Measurements from ENCODE around the gene SYTL3.

Gene SYTL3

DNA sequence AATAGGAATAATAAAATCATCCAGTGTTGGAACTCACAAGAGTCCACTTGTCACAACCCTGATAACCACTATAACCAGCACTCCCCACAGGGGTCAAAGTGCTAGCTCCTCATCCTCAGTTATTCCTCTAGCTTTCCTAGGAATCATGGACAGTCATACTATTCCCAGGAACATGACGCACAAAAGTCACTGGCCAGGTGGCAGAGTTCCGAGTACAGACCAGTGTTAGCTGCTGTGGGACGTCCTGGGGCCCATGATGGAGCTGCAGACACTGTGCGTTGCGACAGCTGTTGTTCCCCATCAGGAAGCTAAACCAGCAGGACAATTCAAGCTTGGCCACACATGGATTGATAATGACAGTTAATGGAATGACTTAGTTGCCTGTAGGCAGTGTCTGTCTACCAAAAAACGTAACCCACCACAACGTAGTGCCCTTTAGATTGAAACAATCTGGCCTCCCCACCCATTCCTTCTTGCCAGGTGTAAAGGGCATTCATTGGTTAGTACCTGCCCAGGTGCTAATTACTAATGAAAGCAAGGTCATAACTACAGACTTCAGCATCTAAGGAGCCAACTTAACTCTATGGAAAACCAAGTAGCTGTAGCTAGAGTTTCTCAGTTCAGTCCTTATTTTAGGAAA lies 151.9 kb downstream of the SYTL3 start:
- DNase-seq = no peak

- no peak for DNase-seq
Measured at GRCh38 chr6:158803733-158804143, 153.9 kb downstream of the SYTL3 start.

DNA sequence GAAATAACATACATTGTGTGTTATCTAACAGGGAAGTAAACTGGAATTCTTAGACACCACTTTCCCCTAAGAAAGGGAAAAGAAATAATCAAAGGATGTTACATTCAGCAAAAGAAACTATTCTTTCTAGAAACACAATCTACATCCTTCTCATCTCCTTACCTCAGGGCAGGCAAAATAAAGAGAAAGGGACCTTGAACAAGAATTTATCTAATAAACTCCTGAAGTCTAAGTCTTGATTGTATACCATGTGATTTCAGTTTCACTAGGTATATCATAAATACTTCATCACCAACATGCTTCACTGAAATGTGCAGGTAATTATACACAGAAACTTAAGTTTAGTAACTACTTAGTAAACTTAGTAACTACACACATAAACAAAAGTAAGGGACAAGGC lies 154.4 kb downstream of the SYTL3 start:
- no peak for DNase-seq

- DNase-seq = no peak
Measured at GRCh38 chr6:158805698-158806377, 156.0 kb downstream of the SYTL3 start.

DNA sequence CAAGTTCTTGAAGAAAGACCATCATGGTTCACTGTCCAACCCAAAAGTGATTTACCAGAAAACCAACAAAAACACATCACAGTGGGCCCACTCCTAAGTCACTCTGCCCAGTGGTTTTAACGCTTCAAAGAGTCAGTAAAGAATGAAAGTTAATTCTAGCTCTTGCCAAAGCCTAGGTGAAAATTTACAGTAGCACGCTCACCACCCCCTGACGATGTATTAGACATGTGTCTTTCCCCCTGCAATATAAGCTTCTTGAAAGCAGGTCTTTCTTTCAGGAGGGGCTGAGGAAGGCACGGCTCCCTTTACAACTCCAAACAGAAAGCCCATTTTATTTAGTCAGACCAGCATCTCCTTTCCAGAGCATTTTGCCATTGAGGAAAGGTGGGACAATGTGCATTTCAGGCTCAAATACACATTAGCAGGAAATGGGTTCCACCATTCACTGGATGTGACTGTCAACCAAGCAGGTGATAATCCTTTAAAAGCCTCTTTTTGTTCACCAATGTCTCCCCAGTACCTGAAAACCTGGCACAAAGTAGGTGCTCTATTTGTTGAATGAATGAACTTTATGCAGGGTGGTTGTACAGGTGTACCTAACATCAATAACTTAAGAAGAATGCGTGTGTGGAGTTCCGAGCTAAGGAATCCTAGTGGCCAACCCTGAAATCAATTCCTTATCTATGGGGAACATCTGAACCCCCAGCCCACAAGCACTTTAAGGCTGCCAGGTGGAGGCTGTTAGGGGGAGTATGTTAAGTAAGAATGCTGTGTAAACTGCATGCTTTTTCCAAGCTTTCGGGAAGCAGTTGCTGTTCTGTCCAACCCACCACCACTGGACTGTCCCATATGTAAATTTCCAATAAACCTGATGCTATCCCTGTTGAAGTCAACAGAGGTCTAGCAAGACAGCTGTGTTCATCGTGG lies 157.9 kb downstream of the SYTL3 start:
- no peak for DNase-seq

DNA sequence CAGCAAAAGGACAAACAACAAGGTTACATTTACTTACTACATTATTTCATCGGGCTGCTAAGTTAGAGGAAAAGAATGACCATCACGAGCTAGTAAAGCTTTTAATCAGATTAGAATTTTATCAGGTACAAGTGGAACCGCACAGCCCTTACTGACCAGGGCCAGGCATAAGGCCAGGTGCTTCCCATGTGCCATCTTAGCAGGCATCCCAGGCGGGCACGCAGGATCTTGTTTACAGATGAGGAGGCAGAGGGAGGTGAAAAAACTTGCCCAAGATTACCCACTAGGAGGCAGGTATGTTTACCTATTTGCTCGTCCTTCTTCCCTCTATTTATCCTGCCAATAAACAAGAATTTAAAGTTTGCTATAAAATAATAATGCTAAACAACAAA lies 158.6 kb downstream of the SYTL3 start:
- DNase-seq = no peak

DNA sequence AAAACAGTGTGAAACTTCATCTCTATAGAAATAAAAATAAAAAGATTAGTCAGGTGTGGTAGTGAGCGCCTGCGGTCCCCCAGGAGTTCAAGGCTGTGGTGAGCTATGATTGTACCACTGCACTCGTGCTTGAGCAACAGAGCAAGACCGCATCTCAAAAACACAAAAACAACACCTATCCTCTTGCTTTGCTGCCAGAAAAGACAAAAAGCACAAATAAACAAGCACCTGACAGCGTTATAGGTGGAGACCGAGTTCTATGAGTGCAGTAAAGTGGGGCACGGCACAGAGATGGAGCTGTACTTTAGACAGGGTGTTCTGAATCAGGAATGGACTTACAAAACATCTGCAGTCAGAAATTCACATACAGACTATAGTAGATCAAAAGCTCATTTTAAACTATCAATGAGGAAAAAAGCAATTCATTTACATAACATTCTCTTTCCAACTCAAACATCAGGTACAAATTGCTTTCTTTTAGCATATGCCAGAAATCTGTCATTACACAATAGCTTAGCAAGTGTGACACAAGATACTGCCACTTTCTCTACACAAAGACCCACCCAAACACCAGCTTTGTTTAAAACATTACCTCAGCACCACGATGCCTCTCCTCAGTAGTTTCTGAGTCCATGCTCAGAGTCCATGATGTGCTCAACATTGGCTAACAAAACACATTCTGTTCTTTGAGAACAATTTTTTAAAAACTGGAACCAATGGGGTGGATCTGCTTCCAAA lies 159.3 kb downstream of the SYTL3 start:
- DNase-seq = no peak

DNA sequence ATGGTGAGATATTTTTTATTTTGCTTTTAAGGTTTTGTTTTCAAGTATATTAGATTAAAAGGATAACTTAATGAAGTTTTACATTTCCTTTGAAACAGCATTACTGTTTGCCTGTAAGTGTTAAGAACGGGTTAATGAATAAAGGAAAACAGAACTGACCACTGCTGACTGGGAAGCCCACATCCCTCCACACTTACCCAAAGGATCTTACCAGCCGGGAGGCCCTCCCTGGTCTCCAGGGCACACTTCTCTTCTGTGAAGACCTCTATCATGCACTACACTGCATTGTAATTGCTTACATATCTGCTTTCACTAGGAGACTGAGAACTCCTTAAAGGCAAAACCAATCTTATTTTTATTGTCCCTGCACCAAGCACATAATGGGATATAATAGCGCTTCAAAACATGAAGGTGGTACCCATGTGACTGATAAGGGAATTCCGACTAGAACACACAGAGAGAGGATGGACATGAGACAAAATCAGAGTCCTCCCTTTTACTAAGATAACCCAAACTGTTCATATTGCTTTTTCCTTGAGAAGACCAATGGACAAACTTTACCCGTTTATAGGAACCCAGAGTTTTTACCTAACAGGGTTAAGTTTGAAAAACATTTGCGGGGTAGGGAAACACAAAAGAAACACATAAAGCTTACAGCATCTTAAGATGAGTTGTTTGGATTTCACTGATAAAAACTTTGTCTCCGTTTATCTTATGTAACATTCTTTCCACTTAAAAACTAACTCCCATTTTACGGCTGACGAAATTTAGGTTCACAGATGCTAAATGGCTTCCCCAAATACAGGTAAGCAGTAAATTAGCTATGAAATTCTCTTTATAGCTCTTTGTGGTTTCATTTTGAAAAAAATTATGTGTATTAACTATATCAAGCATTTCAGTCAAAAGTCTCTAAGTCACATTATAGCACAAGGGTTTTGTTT lies 160.6 kb downstream of the SYTL3 start:
- peak; percentile 17 for DNase-seq

DNA sequence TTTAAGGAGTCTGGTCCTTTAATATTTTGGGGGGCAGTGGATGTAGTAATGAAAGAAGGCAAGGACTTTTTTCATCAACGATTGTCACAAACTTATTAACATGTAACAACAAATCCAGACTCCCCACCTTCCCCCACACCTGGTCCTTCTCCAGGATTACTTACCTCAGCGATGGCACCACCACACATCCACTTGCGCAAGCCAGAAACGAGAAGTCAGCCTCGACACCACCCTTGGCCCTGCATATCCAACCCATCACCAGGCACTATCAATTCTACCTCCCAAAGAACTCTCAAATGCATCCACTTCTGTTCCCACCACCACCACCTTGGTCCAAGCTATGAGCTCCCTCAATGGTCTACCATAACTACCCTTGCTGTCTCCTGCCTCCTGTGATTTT lies 162.8 kb downstream of the SYTL3 start:
- no peak for DNase-seq

DNA sequence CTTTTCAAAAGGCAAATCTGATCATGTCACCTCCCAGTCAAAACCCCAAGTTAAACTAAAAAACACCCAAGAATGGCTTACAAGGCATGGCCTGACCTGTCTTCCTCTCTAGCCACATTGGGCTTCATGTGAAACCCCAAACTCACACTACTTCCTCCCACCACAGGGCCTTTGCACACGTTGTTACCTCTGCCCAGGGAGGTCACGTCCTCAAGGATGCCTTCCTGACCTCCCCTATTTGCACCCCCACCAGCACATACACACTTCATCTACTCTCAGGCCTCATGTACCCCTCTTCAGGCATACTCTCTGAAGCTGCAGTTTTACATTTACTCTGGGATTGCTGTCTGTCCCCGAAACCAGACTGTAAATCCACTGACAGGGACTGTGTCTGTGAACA lies 163.2 kb downstream of the SYTL3 start:
- no peak for DNase-seq

Measured in NCI-H2227 treated with DMSO at 0.1 percent for 48 hours (cell line).